Activated T-cell treated with anti-CD3 and anti-CD28 coated beads, Interleukin-2, amount 50 U/mL, for 4 hours (primary cell): ENCODE measurements around the gene TMTC1. TPM values are rescaled to one million over a fixed set of nuclear protein-coding genes. Genes with fewer than 3 reads are reported as not detected.

Experiments
- ATAC-seq, 2 donors: fragments of 200-7000 bp; cut with Tn5 transposase; one replicate each; pipeline ENCODE4 v1.10.0; 2021
- DNase-seq: peaks from one replicate; pipeline ENCODE4 v3.0.0-alpha.2; 2020
- H3K27me3 Mint-ChIP-seq: one replicate; pipeline ENCODE4 v1.8.0; 2021; ENCODE audit warnings: low read depth, mixed read lengths
- H3K36me3 Mint-ChIP-seq: one replicate; pipeline ENCODE4 v1.8.0; 2022; ENCODE audit warnings: mixed read lengths; ENCODE audit not compliant: insufficient read depth
- H3K4me1 Mint-ChIP-seq: one replicate; pipeline ENCODE4 v1.8.0; 2021; ENCODE audit warnings: low read depth, mixed read lengths
- H3K4me3 Mint-ChIP-seq: one replicate; pipeline ENCODE4 v1.8.0; 2021; ENCODE audit warnings: mild to moderate bottlenecking, moderate library complexity, mixed read lengths
- H3K9me3 Mint-ChIP-seq: one replicate; pipeline ENCODE4 v1.8.0; 2021; ENCODE audit warnings: mixed read lengths
- total RNA-seq, 3 donors: library from RNA; stranded (reverse); gene quantifications; one replicate each; pipeline ENCODE4 v1.2.1, GENCODE V29; 2021

TMTC1 gene
- total RNA-seq, 3 donors from 2014 or later = 0.11 to 0.24 (median 0.13) TPM

DNA sequence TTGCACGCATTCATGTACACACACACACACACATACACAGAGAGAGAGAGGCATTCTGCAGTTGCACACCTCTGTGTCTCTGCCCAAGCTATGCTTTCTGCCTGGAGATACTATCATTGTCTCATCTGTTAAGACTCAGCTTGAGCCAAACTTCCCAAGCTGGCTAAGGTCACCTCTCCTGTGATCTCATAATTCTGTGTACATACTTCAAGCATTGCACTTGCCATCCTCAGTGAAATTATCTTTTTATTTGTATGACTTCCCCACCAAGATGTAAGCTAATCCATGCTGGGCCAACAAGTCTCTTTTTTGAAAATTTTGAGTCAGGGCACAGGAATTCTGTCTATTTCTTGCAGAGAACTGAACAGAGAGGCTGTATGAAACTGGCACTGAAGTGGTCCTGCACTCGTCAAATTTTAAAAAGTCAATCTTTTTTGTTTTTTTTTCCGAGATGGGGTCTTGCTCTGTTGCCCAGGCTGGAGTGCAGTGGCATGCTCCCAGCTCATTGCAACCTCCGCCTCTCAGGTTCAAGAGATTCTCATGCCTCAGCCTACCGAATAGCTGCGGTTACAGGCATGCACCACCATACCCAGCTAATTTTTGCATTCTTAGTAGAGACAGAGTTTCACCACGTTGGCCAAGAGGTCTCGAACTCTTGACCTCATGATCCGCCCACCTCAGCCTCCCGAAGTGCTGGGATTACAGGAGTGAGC lies 44.3 kb downstream of the TMTC1 start:
- H3K9me3 Mint-ChIP-seq = no peaks in the 10 kb centered on the region
- ATAC-seq (no peak), DNase-seq (no peak)
- H3K36me3 Mint-ChIP-seq = no peaks in the 10 kb centered on the region
- no peaks in the 10 kb centered on the region for H3K4me1 Mint-ChIP-seq
- H3K4me3 Mint-ChIP-seq = no peak overlapping the region
- H3K27me3 Mint-ChIP-seq = no peaks in the 10 kb centered on the region

- no peak for DNase-seq
- H3K4me1 Mint-ChIP-seq = no peaks in the 10 kb centered on the region
- no peaks in the 10 kb centered on the region for H3K36me3 Mint-ChIP-seq
- no peaks in the 10 kb centered on the region for H3K27me3 Mint-ChIP-seq
- ATAC-seq = no peak
- no peaks in the 10 kb centered on the region for H3K9me3 Mint-ChIP-seq
- no peak overlapping the region for H3K4me3 Mint-ChIP-seq
These were observed 45.4 kb downstream of the TMTC1 start for GRCh38 chr12:29738365-29738764.

- Mint-ChIP-seq H3K36me3 (no peaks in the 10 kb centered on the region), H3K4me1 (no peaks in the 10 kb centered on the region), H3K4me3 (no peak overlapping the region), H3K27me3 (no peaks in the 10 kb centered on the region), H3K9me3 (no peaks in the 10 kb centered on the region)
- DNase-seq (no peak), ATAC-seq (no peak)
These were observed 46.1 kb downstream of the TMTC1 start for GRCh38 chr12:29737644-29738043.

GRCh38 chr12:29735604-29736003 lies 48.1 kb downstream of the TMTC1 start:
- Mint-ChIP-seq H3K4me3 (no peak overlapping the region), H3K36me3 (no peaks in the 10 kb centered on the region), H3K4me1 (no peaks in the 10 kb centered on the region), H3K27me3 (no peaks in the 10 kb centered on the region), H3K9me3 (no peaks in the 10 kb centered on the region)
- DNase-seq (no peak), ATAC-seq (no peak)

DNA sequence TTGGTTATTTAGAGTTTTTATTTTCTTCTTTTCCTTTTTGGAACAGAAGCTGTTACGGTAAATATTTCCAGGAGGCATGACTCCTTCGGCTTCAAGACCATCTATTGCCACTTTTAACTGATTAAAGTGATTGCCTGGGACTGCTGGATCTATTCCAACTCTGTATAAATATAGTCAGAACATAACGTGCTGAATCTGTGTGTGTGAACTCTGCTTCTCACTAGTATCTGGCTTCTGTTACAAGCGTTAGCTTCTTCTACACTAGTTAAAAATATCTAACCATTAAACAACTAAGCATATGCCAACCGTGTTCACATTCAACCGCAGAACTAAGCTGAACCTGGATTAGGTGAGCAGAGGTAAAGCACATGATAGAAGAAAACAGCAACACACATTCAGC lies 49.0 kb downstream of the TMTC1 start:
- Mint-ChIP-seq H3K27me3 (no peaks in the 10 kb centered on the region), H3K36me3 (no peaks in the 10 kb centered on the region), H3K4me1 (no peaks in the 10 kb centered on the region), H3K4me3 (no peak overlapping the region), H3K9me3 (no peaks in the 10 kb centered on the region)
- no peak for ATAC-seq
- DNase-seq = no peak

GRCh38 chr12:29734305-29734704 lies 49.4 kb downstream of the TMTC1 start:
- ATAC-seq (no peak), DNase-seq (no peak)
- H3K4me3 Mint-ChIP-seq = no peak overlapping the region
- H3K4me1 Mint-ChIP-seq = no peaks in the 10 kb centered on the region
- no peaks in the 10 kb centered on the region for H3K27me3 Mint-ChIP-seq
- H3K36me3 Mint-ChIP-seq = no peaks in the 10 kb centered on the region
- no peaks in the 10 kb centered on the region for H3K9me3 Mint-ChIP-seq

GRCh38 chr12:29733501-29733900 lies 50.2 kb downstream of the TMTC1 start:
- H3K36me3 Mint-ChIP-seq = no peaks in the 10 kb centered on the region
- DNase-seq (no peak), ATAC-seq (no peak)
- no peaks in the 10 kb centered on the region for H3K9me3 Mint-ChIP-seq
- no peaks in the 10 kb centered on the region for H3K4me1 Mint-ChIP-seq
- H3K4me3 Mint-ChIP-seq = no peak overlapping the region
- peaks cover 4% of the 10 kb centered on the region for H3K27me3 Mint-ChIP-seq

GRCh38 chr12:29733060-29733459 lies 50.7 kb downstream of the TMTC1 start:
- Mint-ChIP-seq H3K9me3 (no peaks in the 10 kb centered on the region), H3K4me3 (no peak overlapping the region), H3K36me3 (no peaks in the 10 kb centered on the region), H3K27me3 (peaks cover 4% of the 10 kb centered on the region), H3K4me1 (no peaks in the 10 kb centered on the region)
- ATAC-seq = no peak
- no peak for DNase-seq

DNA sequence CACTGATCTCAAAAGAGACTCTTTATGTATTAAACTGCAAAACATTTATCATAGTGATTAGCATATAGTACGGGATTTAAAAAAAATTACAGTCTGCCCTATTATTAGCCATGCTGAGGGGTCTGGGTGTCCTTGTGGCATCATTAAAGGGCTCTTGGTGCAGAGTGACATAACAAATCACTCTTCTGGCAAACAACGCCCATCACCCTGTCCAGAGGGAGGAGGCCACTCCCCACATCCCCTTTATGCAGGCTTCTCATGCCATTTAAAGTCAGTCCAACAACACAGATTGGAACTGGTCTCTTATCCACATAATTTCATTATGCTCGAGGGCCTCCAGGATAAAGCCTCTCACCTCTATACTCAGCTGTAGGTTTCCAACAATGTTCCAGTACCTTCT lies 51.1 kb downstream of the TMTC1 start:
- ATAC-seq = no peak
- Mint-ChIP-seq H3K27me3 (peaks cover 4% of the 10 kb centered on the region), H3K4me1 (no peaks in the 10 kb centered on the region), H3K4me3 (no peak overlapping the region), H3K36me3 (no peaks in the 10 kb centered on the region), H3K9me3 (no peaks in the 10 kb centered on the region)
- no peak for DNase-seq

DNA sequence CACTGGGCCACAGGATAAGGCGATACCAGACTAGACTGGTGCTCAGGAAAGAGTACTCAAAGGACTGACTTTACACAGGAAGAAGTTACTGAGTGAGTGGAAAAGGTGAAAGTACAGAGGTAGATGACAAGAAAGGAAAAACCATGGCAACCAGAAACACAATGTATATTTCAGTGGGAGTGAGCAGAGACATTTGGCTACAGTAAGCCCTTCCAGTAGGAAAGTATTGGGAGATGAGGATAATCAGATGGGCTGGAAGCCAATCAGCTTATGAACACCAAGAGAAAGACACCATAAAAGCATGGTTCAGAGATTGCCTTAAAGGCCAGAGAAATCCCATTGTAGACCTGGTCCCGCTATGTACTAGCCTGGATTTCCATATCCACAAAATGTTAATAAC lies 51.6 kb downstream of the TMTC1 start:
- Mint-ChIP-seq H3K36me3 (no peaks in the 10 kb centered on the region), H3K27me3 (peaks cover 4% of the 10 kb centered on the region), H3K9me3 (no peaks in the 10 kb centered on the region), H3K4me3 (no peak overlapping the region), H3K4me1 (no peaks in the 10 kb centered on the region)
- no peak for ATAC-seq
- no peak for DNase-seq

DNA sequence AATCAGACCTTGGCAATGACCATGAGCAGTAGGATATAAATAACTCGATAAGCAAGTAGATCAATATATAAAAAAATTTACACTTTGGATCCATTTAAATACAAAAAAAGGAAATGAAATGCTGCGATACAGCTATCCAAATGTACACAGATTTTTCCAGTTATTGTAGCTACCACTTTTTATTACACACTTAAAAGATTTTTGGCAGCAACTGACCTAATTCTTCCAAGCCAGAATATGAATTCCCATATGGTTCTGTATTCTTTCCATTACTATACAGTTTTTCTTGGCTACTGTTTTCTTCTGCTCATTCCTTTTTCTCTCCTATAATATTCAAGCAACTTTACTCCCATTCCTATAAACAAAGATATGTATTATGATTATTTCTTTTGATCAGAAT lies 52.2 kb downstream of the TMTC1 start:
- Mint-ChIP-seq H3K4me3 (no peak overlapping the region), H3K27me3 (peaks cover 4% of the 10 kb centered on the region), H3K36me3 (no peaks in the 10 kb centered on the region), H3K9me3 (no peaks in the 10 kb centered on the region), H3K4me1 (no peaks in the 10 kb centered on the region)
- ATAC-seq (no peak), DNase-seq (no peak)

DNA sequence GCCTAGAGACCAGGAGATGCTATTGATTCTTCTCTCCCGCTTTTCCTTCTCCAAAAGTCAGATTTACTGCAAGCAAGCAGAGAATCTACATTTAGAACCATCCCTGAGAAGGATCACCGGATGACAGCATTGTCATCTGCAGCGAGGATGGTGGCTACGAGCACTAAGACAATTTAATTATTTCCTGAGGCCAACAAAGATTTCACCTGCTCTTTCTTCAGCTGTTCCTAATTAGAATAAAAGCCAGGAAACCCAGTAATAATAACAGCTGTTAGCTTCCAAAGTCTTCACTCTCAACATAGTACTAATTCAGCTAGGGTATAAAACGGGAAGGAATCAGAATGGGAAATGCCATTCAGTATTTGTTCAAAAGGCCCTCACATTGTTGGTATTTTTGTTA lies 53.3 kb downstream of the TMTC1 start:
- H3K4me3 Mint-ChIP-seq = no peak overlapping the region
- no peak for ATAC-seq
- no peaks in the 10 kb centered on the region for H3K4me1 Mint-ChIP-seq
- DNase-seq = no peak
- no peaks in the 10 kb centered on the region for H3K9me3 Mint-ChIP-seq
- peaks cover 6% of the 10 kb centered on the region for H3K27me3 Mint-ChIP-seq
- H3K36me3 Mint-ChIP-seq = no peaks in the 10 kb centered on the region

- Mint-ChIP-seq H3K27me3 (peaks cover 6% of the 10 kb centered on the region), H3K36me3 (no peaks in the 10 kb centered on the region), H3K9me3 (no peaks in the 10 kb centered on the region), H3K4me3 (no peak overlapping the region), H3K4me1 (no peaks in the 10 kb centered on the region)
- DNase-seq (no peak), ATAC-seq (no peak)
These were observed 55.7 kb downstream of the TMTC1 start for GRCh38 chr12:29728030-29728429.

GRCh38 chr12:29726741-29727348 lies 56.9 kb downstream of the TMTC1 start:
- Mint-ChIP-seq H3K9me3 (no peaks in the 10 kb centered on the region), H3K36me3 (no peaks in the 10 kb centered on the region), H3K4me3 (no peak overlapping the region), H3K27me3 (peaks cover 6% of the 10 kb centered on the region), H3K4me1 (no peaks in the 10 kb centered on the region)
- DNase-seq (no peak), ATAC-seq (no peak)

GRCh38 chr12:29726321-29726692 lies 57.4 kb downstream of the TMTC1 start:
- no peaks in the 10 kb centered on the region for H3K4me1 Mint-ChIP-seq
- peaks cover 6% of the 10 kb centered on the region for H3K27me3 Mint-ChIP-seq
- ATAC-seq (no peak), DNase-seq (no peak)
- no peaks in the 10 kb centered on the region for H3K36me3 Mint-ChIP-seq
- no peaks in the 10 kb centered on the region for H3K9me3 Mint-ChIP-seq
- H3K4me3 Mint-ChIP-seq = no peak overlapping the region
